IPS DF 19.7 (cell line): Measurements from ENCODE around the gene TFF2.

ENCODE experiments used
- DNase-seq: peaks from one replicate; pipeline ENCODE4 v3.0.0-alpha.2; 2013; ENCODE audit warnings: low read depth, low spot score

Gene TFF2

GRCh38 chr21:42366292-42367010 lies 15.7 kb upstream of the TFF2 start, which contains the start of gene TFF1:
TFF1 (minus strand) TSS chr21:42366535; CDS start chr21:42366495, 40 bp downstream.
- no peak for DNase-seq

GRCh38 chr21:42365770-42366169 lies 15.0 kb upstream of the TFF2 start:
- no peak for DNase-seq

DNA sequence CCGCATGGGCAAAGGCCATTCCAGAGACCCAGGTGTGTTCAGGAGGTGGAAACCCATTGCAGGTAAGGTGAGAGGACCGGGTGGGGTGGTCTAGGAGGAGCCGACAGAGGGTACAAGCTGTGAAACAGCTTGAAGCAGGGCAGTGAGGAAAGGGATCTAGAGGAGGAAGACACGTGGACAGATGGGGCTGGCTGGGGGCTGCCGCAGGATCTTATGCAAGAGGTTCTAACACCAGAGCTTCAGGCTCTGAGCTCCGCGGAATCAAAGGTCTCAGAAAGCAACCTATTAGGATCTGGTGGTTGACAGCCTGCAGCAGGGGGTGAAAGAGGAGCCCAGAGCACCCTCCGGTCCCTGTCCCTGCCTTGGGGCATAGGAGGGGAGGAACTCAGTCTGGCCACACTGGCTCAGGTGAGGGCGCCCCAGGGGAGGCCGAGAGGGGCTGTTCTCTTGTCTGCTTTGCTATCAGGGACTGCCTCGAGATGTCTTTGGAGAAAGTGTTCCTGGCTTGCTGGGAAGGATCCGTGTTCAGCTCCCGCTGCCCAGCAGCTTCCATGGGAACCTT lies 13.6 kb upstream of the TFF2 start:
- DNase-seq: no peak

- DNase-seq: no peak
Observed at GRCh38 chr21:42363312-42363711, 12.5 kb upstream of the TFF2 start.

DNA sequence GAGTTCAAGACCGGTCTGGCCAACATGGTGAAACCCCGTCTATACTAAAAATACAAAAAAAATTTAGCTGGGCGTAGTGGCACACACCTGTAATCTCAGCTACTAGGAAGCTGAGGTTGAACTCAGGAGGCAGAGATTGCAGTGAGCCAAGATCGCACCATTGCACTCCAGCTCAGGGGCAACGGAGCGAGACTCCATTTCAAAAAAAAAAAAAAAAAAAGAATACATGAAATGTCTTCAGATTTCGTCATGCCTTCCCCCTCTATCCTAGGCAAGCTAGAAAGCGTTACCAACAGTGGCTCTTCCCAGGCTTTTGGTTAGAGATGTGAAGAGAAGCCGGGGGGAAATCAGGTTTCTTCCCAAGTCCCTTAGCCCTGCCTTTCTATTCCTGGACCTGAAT lies 11.9 kb upstream of the TFF2 start:
- DNase-seq: no peak

DNA sequence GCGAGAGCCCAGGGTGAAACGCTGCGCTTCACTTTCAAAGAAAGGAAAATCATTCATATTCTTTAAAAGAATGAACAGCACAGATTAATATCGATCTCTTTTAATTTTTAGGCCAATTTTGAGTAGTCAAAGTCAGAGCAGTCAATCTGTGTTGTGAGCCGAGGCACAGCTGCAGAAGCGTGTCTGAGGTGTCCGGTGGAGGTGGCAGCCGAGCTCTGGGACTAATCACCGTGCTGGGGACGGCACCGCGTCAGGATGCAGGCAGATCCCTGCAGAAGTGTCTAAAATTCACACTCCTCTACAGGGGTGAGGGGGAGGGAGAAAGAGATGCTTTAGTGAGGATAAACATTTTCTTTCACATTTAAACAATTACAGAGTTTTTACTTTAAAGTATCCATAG lies 11.4 kb upstream of the TFF2 start:
- DNase-seq: no peak

DNA sequence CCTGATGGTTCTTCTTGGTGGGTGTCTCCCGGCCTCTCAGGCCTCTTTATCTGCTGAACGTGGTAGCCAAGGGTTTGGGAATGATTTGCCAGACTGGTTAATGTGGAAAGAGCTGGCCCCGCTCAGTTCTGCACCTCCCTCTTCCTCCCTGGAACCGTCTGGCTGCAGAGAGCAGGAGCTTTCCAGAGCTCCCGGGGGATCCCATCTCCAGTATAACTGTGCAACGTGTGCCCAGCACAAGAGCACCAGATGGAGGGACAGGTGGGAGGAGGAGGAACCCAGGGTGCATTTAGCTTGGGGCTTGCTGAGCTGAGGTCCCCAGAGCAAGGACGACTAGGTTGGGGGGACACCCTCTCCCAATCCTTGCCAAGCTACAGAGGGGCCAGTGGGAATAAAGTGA lies 10.5 kb upstream of the TFF2 start:
- DNase-seq: no peak

DNA sequence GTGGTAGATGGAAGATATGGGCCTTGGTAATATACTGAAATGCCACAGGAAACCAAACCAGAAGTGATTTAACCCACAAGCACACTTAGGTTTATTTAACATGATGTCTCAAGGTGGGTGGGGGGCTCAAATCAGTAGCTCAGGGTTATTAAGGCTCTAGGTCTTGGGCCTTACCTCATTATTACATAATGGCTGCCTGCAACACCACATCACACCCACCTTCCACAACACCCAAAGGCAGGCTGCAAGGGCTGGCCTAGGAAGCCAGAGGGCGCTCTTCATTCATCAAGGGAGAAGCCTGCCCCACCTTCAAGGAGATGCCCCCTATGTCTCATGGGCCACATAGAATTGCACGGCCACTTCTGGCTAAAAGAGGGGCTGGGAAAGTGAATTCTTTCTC lies 9.5 kb upstream of the TFF2 start:
- DNase-seq: no peak

DNA sequence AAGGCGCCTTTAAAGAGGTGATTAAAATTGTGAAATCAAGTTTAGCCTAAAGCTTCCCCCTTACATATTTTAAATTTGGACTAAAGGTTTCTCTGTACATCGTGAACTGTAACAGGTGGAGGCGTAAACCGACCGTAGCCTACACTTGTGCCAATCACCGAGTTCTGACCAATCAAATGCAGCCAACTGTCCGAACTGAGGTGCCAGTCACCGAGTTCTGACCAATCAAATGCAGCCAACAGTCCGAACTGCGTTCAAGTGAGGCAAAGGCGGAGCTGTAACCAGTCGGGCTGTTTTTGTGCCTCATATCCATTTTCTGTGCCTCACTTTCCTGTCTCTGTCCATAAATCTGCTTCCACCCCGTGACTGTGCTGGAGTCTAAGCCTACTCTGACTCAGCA lies 8.1 kb upstream of the TFF2 start:
- DNase-seq: no peak

DNA sequence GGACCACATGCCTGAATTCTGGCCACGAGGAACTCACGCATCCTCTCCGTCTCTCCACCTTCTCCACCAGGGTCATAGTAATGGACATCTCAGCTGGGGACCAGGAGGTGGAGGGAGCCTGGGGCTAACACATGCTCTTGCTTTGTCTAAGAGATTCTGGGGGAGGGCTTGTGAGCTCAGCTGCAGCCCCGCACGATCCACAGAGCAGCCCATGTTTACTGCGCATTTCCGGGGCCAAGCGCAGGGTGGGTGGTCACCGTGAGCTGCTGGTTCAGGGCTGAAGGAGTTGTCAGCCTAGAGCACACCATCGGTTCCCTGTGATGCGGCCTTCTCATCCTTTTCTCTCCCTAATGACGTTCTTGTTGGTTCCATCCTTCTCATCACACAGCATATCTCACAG lies 7.5 kb upstream of the TFF2 start:
- DNase-seq: no peak

GRCh38 chr21:42357307-42357706 lies 6.5 kb upstream of the TFF2 start:
- no peak for DNase-seq

GRCh38 chr21:42356650-42357049 lies 5.9 kb upstream of the TFF2 start:
- DNase-seq: no peak

- no peak for DNase-seq
Observed at GRCh38 chr21:42356046-42356445, 5.3 kb upstream of the TFF2 start.

DNA sequence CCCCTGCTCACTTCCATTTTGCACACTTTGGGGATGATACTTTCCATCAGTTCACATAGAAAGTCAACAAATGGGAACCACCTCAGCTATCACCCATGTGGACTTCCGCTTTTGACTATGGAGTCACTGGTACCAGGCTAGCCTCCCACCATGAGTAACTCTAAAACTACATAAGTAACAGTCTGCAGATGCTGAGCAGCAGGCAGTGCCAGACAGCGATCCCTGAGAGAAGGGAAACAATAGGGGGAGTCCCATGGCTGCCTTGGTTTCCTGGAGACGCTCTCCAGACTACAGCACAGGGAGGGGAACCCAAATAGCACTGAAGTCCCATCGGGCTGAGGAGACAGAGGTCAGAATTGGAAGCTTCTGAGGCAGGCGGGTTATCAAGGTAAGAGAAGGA lies 2.8 kb upstream of the TFF2 start:
- no peak for DNase-seq

DNA sequence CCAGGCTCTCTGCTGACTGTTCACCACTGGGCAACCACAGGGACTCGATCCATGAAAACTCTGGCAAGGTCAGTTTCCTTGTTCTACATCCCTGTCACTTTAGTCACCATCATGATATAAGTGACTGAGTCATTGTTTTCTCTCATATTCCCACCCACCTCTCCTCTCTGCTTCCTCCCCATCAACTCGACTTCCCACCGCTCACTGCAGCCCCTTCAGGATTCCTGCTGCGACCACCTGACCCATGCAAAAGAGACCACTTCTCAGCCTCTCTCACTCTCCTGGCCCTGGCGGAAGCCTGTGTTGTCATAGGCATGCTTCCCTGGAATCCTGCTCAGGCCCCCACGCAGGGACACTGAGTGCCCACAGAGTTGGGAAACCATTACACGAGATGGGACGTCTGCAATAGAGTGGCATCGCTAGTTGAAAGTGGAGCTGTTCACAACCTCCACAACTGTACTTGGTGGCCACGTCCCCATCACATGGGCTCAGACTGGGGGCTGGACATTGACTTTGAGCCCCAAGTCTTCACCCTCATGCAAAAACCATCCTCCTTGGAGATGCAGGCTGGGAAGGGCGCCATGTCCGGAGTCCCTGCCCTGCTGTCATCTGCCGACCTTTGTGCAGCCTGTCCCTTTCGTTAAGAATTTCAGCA lies 1.8 kb upstream of the TFF2 start:
- no peak for DNase-seq

GRCh38 chr21:42351626-42352440 lies 1.0 kb upstream of the TFF2 start:
- no peak for DNase-seq

DNA sequence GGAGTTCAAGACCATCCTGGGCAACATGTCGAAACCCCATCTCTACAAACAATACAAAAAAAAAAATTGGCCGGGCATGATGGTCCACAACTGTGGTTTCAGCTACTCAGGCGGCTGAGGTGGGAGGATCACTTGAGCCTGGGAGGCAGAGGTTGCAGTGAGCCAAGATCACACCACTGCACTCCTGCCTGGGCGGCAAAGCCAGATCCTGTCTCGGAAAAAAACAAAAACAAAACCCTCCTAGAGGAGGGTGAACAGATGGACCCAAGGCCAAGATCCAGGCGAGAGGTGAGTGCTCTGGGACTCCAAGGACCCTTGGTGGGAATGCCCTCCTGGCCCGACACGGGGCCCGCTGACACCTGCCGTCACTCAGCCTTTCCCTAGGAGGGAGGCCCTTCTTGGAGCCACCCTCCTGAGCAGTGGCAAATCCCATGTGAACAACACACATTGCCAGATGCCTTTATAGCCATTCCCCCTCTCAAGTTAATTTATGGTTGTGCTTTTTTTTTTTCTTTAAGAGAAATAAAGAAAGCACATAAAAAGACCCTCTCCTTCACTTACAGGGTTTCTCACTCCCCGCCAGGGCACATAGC lies 380 bp downstream of the TFF2 start:
- no peak for DNase-seq

DNA sequence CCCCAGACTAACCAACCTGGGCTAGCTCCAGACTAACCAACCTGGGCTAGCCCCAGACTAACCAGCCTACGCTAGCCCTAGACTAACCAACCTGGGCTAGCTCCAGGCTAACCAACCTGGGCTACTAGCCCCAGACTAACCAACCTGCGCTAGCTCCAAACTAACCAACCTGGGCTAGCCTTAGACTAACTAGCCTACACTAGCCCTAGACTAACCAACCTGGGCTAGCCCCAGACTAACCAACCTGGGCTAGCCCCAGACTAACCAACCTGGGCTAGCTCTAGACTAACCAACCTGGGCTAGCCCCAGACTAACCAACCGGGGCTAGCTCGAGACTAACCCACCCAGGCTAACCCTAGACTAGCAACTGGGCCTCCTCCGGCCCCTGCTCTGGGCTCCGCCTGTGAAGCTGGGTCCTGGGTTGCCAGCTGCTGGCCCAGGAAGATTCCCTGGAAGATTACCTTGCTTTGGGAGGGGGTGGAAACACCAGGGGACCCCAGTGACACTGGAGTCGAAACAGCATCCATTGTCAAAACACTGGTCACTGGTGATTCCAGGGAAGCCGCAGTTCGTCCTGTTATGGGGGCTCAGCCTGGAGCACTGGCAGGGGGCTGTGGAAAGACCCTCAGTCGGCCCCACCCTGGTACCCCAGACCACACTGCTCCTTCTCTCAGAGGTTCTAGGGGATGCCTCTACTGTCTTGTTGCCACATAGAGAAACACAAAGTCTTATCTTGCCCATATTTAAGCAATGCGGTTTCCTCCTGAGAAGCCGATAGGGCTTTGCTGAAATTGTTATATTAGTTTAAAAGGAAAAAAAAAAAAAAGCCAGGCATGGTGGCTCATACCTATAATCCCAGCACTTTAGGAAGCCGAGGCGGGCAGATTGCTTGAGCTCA lies 1.1 kb downstream of the TFF2 start:
- no peak for DNase-seq

GRCh38 chr21:42348762-42349161 lies 2.0 kb downstream of the TFF2 start:
- no peak for DNase-seq

DNA sequence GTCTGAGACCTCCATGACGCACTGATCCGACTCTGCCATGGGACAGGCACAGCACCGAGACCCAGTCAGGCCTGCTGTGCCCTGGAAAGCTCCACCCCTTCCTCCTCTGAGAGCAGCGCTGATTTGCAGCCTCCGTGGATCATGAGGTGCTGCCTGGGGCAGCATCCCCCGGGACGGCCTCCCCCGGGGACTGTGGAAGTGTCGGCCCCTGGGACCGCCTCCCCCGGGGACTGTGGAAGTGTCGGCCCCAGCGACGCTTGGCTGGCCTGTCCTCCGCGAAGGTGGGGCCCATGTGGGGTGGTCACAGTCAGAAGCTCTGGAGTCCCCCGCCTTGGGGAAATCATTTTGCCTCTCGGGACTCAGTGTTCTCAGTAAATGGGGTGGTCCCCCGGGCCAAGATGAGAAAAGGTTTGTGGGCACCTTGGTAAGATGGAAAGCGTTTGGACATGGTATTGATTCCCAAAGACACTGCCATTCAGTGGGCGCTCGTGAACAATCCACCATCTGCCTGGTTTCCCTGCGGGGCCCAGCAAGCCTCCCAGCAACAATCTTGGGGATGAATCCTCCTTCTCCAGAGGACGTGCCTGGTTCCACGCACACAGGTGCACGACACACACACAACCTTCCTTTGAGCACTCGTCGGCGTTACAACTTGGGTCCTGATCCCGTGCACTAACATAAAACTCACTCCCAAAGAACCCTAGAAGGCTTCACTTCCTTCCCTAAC lies 3.0 kb downstream of the TFF2 start:
- no peak for DNase-seq
